ENCODE measurements around the gene MACF1. TPM values are rescaled to one million over a fixed set of nuclear protein-coding genes. Genes with fewer than 3 reads are reported as not detected.

MACF1 gene, protein sequence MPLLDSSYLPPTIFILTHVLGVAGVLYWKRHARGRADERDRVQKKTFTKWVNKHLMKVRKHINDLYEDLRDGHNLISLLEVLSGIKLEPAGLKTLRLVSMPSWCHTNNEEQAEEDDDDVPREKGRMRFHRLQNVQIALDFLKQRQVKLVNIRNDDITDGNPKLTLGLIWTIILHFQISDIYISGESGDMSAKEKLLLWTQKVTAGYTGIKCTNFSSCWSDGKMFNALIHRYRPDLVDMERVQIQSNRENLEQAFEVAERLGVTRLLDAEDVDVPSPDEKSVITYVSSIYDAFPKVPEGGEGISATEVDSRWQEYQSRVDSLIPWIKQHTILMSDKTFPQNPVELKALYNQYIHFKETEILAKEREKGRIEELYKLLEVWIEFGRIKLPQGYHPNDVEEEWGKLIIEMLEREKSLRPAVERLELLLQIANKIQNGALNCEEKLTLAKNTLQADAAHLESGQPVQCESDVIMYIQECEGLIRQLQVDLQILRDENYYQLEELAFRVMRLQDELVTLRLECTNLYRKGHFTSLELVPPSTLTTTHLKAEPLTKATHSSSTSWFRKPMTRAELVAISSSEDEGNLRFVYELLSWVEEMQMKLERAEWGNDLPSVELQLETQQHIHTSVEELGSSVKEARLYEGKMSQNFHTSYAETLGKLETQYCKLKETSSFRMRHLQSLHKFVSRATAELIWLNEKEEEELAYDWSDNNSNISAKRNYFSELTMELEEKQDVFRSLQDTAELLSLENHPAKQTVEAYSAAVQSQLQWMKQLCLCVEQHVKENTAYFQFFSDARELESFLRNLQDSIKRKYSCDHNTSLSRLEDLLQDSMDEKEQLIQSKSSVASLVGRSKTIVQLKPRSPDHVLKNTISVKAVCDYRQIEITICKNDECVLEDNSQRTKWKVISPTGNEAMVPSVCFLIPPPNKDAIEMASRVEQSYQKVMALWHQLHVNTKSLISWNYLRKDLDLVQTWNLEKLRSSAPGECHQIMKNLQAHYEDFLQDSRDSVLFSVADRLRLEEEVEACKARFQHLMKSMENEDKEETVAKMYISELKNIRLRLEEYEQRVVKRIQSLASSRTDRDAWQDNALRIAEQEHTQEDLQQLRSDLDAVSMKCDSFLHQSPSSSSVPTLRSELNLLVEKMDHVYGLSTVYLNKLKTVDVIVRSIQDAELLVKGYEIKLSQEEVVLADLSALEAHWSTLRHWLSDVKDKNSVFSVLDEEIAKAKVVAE (N-terminal part only)
- total RNA-seq (100 to 1,000 TPM; 358 to 385 TPM), polyA plus RNA-seq (ENCODE audit: insufficient read length in 6 of 6) (100 to 1,000 TPM; 411 to 484 (median 446) TPM)
- long read RNA-seq, donor 1, full-length matches to known transcripts: 31 of 170 reads
- long read RNA-seq, donor 1, partial matches to known transcripts: 139 of 170 reads
- long read RNA-seq, donor 1, other reads (novel, unspliced or antisense): 0 of 170 reads
- long read RNA-seq, donor 2, full-length matches to known transcripts: 33 of 273 reads
- long read RNA-seq, donor 2, partial matches to known transcripts: 240 of 273 reads
- long read RNA-seq, donor 2, other reads (novel, unspliced or antisense): 0 of 273 reads
- long read RNA-seq, donor 3, full-length matches to known transcripts: 4 of 9 reads
- long read RNA-seq, donor 3, partial matches to known transcripts: 5 of 9 reads
- long read RNA-seq, donor 3, other reads (novel, unspliced or antisense): 0 of 9 reads
- long read RNA-seq, donor 4, partial matches to known transcripts: 2 of 5 reads
- long read RNA-seq, donor 4, other reads (novel, unspliced or antisense): 3 of 5 reads
- long read RNA-seq, donor 5, full-length matches to known transcripts: 24 of 47 reads
- long read RNA-seq, donor 5, partial matches to known transcripts: 23 of 47 reads
- long read RNA-seq, donor 5, other reads (novel, unspliced or antisense): 0 of 47 reads
- long read RNA-seq, donor 6, full-length matches to known transcripts: 5 of 10 reads
- long read RNA-seq, donor 6, partial matches to known transcripts: 0 of 10 reads
- long read RNA-seq, donor 6, other reads (novel, unspliced or antisense): 5 of 10 reads
- long read RNA-seq, donor 7, full-length matches to known transcripts: 7 of 30 reads
- long read RNA-seq, donor 7, partial matches to known transcripts: 23 of 30 reads
- long read RNA-seq, donor 7, other reads (novel, unspliced or antisense): 0 of 30 reads
- long read RNA-seq, donor 8, full-length matches to known transcripts: 13 of 73 reads
- long read RNA-seq, donor 8, partial matches to known transcripts: 60 of 73 reads
- long read RNA-seq, donor 8, other reads (novel, unspliced or antisense): 0 of 73 reads
- long read RNA-seq, donor 9: 0 reads
- long read RNA-seq, donor 10, partial matches to known transcripts: 7 of 12 reads
- long read RNA-seq, donor 10, other reads (novel, unspliced or antisense): 4 of 12 reads
- long read RNA-seq, donor 11, full-length matches to known transcripts: 26 of 167 reads
- long read RNA-seq, donor 11, partial matches to known transcripts: 141 of 167 reads
- long read RNA-seq, donor 11, other reads (novel, unspliced or antisense): 0 of 167 reads
- long read RNA-seq, donor 12, full-length matches to known transcripts: 15 of 39 reads
- long read RNA-seq, donor 12, partial matches to known transcripts: 24 of 39 reads
- long read RNA-seq, donor 12, other reads (novel, unspliced or antisense): 0 of 39 reads

DNA sequence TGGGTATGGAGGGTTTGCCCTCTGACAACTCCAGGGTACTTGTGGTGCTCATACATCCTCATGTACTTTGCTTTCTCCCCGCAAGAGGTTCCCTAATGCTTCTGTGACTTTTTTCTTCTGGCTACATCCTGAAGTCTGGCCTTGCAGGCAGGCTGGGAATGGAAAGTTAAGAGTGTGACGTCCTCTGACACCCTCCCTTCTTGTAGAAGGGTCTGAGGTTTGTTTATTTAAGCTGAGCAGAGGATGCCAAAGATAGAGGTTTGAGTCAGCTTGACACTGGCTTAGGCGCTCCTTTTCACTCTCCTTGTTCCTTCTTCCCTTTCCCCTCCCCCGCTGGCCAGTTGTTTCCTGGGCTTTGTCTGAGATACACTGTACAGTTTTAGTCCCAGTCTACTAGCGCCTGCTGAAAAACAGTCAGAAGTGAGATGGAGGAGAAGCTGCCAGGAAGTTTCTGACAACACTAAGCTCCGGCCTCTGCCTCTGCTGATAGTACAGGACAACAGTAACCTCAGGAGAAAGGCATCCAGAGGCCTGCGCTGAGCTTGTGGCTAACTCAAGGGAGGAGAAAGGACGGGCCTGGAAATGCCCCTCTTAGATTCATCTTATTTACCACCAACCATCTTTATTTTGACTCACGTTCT, at the start of gene MACF1:
MACF1 (plus strand) TSS at position 255 of the 641 bp plus-strand sequence; CDS start at position 583, 328 bp downstream.
- TF ChIP-seq, protein P1, sequence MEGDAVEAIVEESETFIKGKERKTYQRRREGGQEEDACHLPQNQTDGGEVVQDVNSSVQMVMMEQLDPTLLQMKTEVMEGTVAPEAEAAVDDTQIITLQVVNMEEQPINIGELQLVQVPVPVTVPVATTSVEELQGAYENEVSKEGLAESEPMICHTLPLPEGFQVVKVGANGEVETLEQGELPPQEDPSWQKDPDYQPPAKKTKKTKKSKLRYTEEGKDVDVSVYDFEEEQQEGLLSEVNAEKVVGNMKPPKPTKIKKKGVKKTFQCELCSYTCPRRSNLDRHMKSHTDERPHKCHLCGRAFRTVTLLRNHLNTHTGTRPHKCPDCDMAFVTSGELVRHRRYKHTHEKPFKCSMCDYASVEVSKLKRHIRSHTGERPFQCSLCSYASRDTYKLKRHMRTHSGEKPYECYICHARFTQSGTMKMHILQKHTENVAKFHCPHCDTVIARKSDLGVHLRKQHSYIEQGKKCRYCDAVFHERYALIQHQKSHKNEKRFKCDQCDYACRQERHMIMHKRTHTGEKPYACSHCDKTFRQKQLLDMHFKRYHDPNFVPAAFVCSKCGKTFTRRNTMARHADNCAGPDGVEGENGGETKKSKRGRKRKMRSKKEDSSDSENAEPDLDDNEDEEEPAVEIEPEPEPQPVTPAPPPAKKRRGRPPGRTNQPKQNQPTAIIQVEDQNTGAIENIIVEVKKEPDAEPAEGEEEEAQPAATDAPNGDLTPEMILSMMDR (IDR thresholded peaks at IDR 0.05): peak in 1 of 2 donors; percentile 12
- DNase-seq (peak in 3 of 4 donors; percentile 67 to 83 (median 71)), ATAC-seq (peak; percentile 78)
- H3K4me1 ChIP-seq: peaks cover 12 to 64% of the 10 kb centered on the region in 2 donors
- intact Hi-C loops (cut with DNase I): loop anchor here in 1 of 2 donors (10.0 kb wide), 1 partner anchor 50 kb away; no protein-coding TSS in a partner anchor
- H3K36me3 ChIP-seq: no peaks in the 10 kb centered on the region
- peak within 1 kb of the TSS; percentile 18 to 37 for H3K4me3 ChIP-seq
- H3K27ac ChIP-seq: peak within 1 kb of the TSS; percentile 92 to 95
- no peaks in the 10 kb centered on the region for H3K9me3 ChIP-seq
- H3K27me3 ChIP-seq: no peaks in the 10 kb centered on the region

DNA sequence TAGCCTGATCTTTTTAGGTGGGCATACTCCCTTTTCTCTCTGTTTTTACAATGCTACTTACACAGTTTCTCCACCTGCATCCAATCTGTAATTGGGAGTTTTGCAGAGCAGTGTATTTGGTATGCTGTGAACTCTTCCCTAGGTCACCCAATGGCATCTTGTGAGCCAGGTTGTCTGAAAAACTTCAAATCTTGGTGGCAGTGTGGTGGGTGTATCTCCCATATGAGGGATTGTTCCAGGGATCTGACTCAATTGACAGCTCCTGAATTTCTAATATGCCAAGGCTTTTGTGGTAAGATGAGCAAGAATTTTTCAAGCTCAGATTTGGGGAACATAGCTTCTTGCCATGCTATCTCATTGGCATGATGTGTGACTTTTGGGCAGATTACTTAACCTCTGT, 47.2 kb upstream of the MACF1 start:
- no peaks in the 10 kb centered on the region for H3K9me3 ChIP-seq
- TF ChIP-seq, protein P1 (IDR thresholded peaks at IDR 0.05): no peak
- H3K27ac ChIP-seq: peak overlapping the region in 1 of 2 donors; percentile 79

DNA sequence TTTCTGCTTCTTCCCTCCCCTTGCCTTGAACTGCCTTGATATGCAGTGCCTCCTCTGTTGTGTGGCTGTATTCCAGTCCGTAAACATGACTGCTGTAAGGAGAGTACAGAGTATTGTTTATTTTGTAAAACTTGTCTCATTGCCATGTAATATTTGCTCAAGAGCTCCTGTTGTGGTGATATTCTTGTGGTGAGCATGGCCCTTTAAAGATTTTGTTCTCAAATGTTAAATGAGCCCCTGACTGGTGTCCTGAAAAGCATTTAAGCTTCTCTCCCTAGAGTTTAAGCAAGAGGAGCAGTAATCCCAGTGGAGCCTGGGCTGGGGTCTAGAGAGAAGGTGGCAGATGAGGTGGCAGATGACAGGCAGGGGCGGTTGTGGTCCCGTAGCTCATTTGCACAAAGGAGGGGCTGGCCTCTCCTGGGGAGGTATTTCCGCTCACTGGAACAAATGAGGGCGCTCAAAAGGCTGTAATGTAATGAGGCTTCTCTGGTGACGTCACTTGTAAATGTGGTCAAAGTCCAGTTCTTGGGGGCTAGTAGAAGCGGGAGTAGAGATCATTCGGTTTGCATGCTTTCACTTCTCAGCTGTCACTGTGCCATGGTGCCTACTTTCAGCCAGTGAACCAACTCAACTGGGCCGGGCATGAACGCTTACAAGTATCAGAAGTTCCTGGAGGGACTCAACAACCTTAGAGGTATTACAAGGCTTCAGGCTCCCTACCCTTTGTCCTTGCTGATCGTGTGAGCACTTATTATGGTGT, 46.0 kb upstream of the MACF1 start:
- H3K36me3 ChIP-seq: no peaks in the 10 kb centered on the region
- no peaks in the 10 kb centered on the region for H3K27me3 ChIP-seq
- peak overlapping the region; percentile 79 to 88 for H3K27ac ChIP-seq
- H3K4me3 ChIP-seq: peak overlapping the region in 1 of 2 donors; percentile 8
- H3K4me1 ChIP-seq: peaks cover 48 to 70% of the 10 kb centered on the region in 2 donors
- TF ChIP-seq, protein P1 (IDR thresholded peaks at IDR 0.05): no peak
- intact Hi-C loops (cut with DNase I): no loop called here
- ATAC-seq (peak; percentile 70), DNase-seq (peak in 3 of 4 donors; percentile 57 to 95 (median 91))
- no peaks in the 10 kb centered on the region for H3K9me3 ChIP-seq

More for the DNA sequence above, 47.2 kb upstream of the MACF1 start:
- Histone ChIP-seq H3K36me3 (no peaks in the 10 kb centered on the region), H3K27me3 (no peaks in the 10 kb centered on the region), H3K4me1 (peaks cover 59 to 82% of the 10 kb centered on the region in 2 donors), H3K4me3 (no peak overlapping the region)
- ATAC-seq (no peak), DNase-seq (no peak)
- intact Hi-C loops (cut with DNase I): no loop called here

Data from left lung (tissue), 14 donors.